Measurements from ENCODE around the gene CEP120.
"Not testable (repeated sequence)": the region's sequence is repeated elsewhere in the genome, so short reads cannot be mapped to it uniquely, and the experiment has no call there.

The CEP120 gene

DNA sequence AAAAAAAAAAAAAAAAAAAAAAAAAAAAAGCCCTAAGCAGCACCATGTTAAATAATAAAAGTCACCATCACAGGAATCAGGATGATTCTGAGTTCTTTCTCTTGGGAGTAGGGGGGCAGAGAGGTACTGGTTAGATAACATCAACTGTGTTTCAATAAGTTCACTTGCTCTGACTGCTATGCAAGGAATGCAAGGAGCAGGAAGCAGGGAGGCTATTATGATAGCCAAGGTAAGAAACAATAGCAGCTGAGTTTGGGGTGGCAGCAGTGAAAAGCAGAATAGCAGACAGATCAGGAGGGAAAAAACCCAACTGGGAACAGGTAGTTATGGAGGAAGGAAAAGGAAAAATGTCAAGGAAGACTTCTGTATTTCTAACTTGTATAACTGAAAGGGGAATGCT is 8.2 kb downstream of the CEP120 start:
- Histone ChIP-seq H3K9me3 (ENCODE audit: insufficient read depth, low read depth, low read length) (no peaks in the 10 kb centered on the region), H3K4me1 (ENCODE audit: insufficient read depth, low read length) (no peaks in the 10 kb centered on the region), H3K9ac (ENCODE audit: low read depth, low read length) (no peak overlapping the region), H3K4me3 (ENCODE audit: low read length) (no peak overlapping the region), H3K27ac (ENCODE audit: low read length) (no peak overlapping the region), H3K36me3 (ENCODE audit: insufficient read depth, low read depth, low read length) (peaks cover 61% of the 10 kb centered on the region), H3K27me3 (ENCODE audit: insufficient read depth, low read length) (no peaks in the 10 kb centered on the region)

GRCh38 chr5:123412206-123412605 is 11.0 kb downstream of the CEP120 start:
- Histone ChIP-seq H3K27me3 (ENCODE audit: insufficient read depth, low read length) (no peaks in the 10 kb centered on the region), H3K36me3 (ENCODE audit: insufficient read depth, low read depth, low read length) (peaks cover 57% of the 10 kb centered on the region), H3K4me3 (ENCODE audit: low read length) (no peak overlapping the region), H3K27ac (ENCODE audit: low read length) (no peak overlapping the region), H3K9me3 (ENCODE audit: insufficient read depth, low read depth, low read length) (no peaks in the 10 kb centered on the region), H3K4me1 (ENCODE audit: insufficient read depth, low read length) (no peaks in the 10 kb centered on the region), H3K9ac (ENCODE audit: low read depth, low read length) (no peak overlapping the region)

GRCh38 chr5:123401999-123402398 is 21.2 kb downstream of the CEP120 start:
- H3K4me3 ChIP-seq (ENCODE audit: low read length); H3K9ac ChIP-seq (ENCODE audit: low read depth, low read length); H3K9me3 ChIP-seq (ENCODE audit: insufficient read depth, low read depth, low read length); H3K27me3 ChIP-seq (ENCODE audit: insufficient read depth, low read length); H3K27ac ChIP-seq (ENCODE audit: low read length); H3K4me1 ChIP-seq (ENCODE audit: insufficient read depth, low read length): not testable (repeated sequence)
- H3K36me3 ChIP-seq (ENCODE audit: insufficient read depth, low read depth, low read length) = peaks cover 61% of the 10 kb centered on the region

DNA sequence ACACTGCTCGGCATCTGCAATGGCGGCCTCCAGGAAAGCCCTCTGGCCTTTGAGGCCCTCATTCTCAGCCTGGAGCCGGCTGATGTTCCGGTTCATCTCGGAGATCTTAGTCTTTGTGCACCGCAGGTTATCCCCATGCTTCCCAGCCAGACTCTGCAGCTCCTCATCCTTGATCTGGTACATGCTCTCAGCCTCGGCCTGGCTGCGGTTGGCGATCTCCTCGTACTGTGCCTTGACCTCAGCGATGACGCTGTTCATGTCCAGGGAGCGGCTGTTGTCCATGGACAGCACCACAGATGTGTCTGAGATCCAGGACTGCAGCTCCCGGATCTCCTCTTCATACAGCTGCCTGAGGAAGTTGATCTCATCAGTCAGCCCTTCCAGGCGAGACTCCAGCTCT is 21.9 kb downstream of the CEP120 start:
- Histone ChIP-seq H3K4me3 (ENCODE audit: low read length) (no peak overlapping the region), H3K36me3 (ENCODE audit: insufficient read depth, low read depth, low read length) (peaks cover 67% of the 10 kb centered on the region), H3K9ac (ENCODE audit: low read depth, low read length) (no peak overlapping the region), H3K27ac (ENCODE audit: low read length) (no peak overlapping the region), H3K27me3 (ENCODE audit: insufficient read depth, low read length) (no peaks in the 10 kb centered on the region), H3K4me1 (ENCODE audit: insufficient read depth, low read length) (no peaks in the 10 kb centered on the region), H3K9me3 (ENCODE audit: insufficient read depth, low read depth, low read length) (no peaks in the 10 kb centered on the region)

DNA sequence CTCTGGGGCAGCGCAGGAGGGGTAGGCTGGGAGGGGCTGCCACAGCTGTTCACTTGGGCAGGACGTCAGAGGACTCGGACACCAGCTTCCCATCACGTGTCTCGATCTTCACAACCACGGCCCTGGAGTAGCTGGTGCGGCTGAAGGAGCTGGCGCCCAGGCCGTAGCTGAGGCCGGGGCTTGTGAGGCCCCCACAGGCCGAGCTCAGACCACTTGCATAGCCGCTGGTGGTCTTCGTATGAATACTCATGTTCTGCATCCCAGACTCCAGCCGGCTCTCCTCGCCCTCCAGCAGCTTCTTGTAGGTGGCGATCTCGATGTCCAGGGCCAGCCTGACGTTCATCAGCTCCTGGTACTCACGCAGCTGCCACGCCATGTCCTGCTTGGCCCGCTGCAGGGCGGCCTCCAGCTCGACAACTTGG is 22.3 kb downstream of the CEP120 start:
- H3K9me3 ChIP-seq (ENCODE audit: insufficient read depth, low read depth, low read length); H3K9ac ChIP-seq (ENCODE audit: low read depth, low read length); H3K4me3 ChIP-seq (ENCODE audit: low read length); H3K27me3 ChIP-seq (ENCODE audit: insufficient read depth, low read length); H3K4me1 ChIP-seq (ENCODE audit: insufficient read depth, low read length); H3K27ac ChIP-seq (ENCODE audit: low read length): not testable (repeated sequence)
- peaks cover 72% of the 10 kb centered on the region for H3K36me3 ChIP-seq (ENCODE audit: insufficient read depth, low read depth, low read length)

GRCh38 chr5:123398058-123398733 is 25.0 kb downstream of the CEP120 start:
- H3K9ac ChIP-seq (ENCODE audit: low read depth, low read length) = no peak overlapping the region
- H3K9me3 ChIP-seq (ENCODE audit: insufficient read depth, low read depth, low read length) = no peaks in the 10 kb centered on the region
- H3K27ac ChIP-seq (ENCODE audit: low read length) = no peak overlapping the region
- H3K4me3 ChIP-seq (ENCODE audit: low read length) = no peak overlapping the region
- no peaks in the 10 kb centered on the region for H3K27me3 ChIP-seq (ENCODE audit: insufficient read depth, low read length)
- H3K4me1 ChIP-seq (ENCODE audit: insufficient read depth, low read length) = no peaks in the 10 kb centered on the region
- peaks cover 54% of the 10 kb centered on the region for H3K36me3 ChIP-seq (ENCODE audit: insufficient read depth, low read depth, low read length)

- Histone ChIP-seq H3K9me3 (ENCODE audit: insufficient read depth, low read depth, low read length) (no peaks in the 10 kb centered on the region), H3K9ac (ENCODE audit: low read depth, low read length) (no peak overlapping the region), H3K27ac (ENCODE audit: low read length) (no peak overlapping the region), H3K4me3 (ENCODE audit: low read length) (no peak overlapping the region), H3K4me1 (ENCODE audit: insufficient read depth, low read length) (no peaks in the 10 kb centered on the region), H3K36me3 (ENCODE audit: insufficient read depth, low read depth, low read length) (peaks cover 54% of the 10 kb centered on the region), H3K27me3 (ENCODE audit: insufficient read depth, low read length) (no peaks in the 10 kb centered on the region)
Measured at GRCh38 chr5:123397538-123397937, 25.7 kb downstream of the CEP120 start.

DNA sequence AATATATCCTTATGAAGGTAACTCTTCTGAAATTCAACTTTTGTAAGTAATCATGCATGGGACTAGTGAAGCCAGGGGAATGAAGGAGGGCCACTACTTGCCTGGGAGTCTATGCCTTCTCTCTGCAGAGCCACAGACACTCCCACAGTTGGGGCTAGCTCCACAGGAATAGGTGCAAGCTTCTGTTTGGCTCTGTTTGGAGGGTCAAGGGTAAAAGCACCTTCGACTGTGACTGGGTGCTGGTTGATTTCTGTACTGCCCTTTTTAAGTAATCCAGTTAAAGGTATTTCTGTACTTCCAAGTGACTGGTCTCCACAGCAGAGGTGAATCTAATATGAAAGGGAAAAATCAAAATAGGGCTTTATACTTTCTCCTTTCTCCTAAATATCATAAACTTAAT is 32.2 kb downstream of the CEP120 start:
- H3K4me1 ChIP-seq (ENCODE audit: insufficient read depth, low read length) = no peaks in the 10 kb centered on the region
- no peaks in the 10 kb centered on the region for H3K27me3 ChIP-seq (ENCODE audit: insufficient read depth, low read length)
- H3K9ac ChIP-seq (ENCODE audit: low read depth, low read length) = no peak overlapping the region
- no peak overlapping the region for H3K4me3 ChIP-seq (ENCODE audit: low read length)
- peaks cover 59% of the 10 kb centered on the region for H3K36me3 ChIP-seq (ENCODE audit: insufficient read depth, low read depth, low read length)
- H3K27ac ChIP-seq (ENCODE audit: low read length) = no peak overlapping the region
- H3K9me3 ChIP-seq (ENCODE audit: insufficient read depth, low read depth, low read length) = no peaks in the 10 kb centered on the region

GRCh38 chr5:123389794-123390193 is 33.4 kb downstream of the CEP120 start:
- Histone ChIP-seq H3K9ac (ENCODE audit: low read depth, low read length) (no peak overlapping the region), H3K27me3 (ENCODE audit: insufficient read depth, low read length) (no peaks in the 10 kb centered on the region), H3K9me3 (ENCODE audit: insufficient read depth, low read depth, low read length) (no peaks in the 10 kb centered on the region), H3K4me3 (ENCODE audit: low read length) (no peak overlapping the region), H3K27ac (ENCODE audit: low read length) (no peak overlapping the region), H3K4me1 (ENCODE audit: insufficient read depth, low read length) (no peaks in the 10 kb centered on the region), H3K36me3 (ENCODE audit: insufficient read depth, low read depth, low read length) (peaks cover 69% of the 10 kb centered on the region)

GRCh38 chr5:123387313-123387712 is 35.9 kb downstream of the CEP120 start:
- H3K36me3 ChIP-seq (ENCODE audit: insufficient read depth, low read depth, low read length) = peaks cover 71% of the 10 kb centered on the region

GRCh38 chr5:123382252-123382651 is 41.0 kb downstream of the CEP120 start:
- no peaks in the 10 kb centered on the region for H3K27me3 ChIP-seq (ENCODE audit: insufficient read depth, low read length)
- no peak overlapping the region for H3K9ac ChIP-seq (ENCODE audit: low read depth, low read length)
- H3K9me3 ChIP-seq (ENCODE audit: insufficient read depth, low read depth, low read length) = no peaks in the 10 kb centered on the region
- H3K36me3 ChIP-seq (ENCODE audit: insufficient read depth, low read depth, low read length) = peaks cover 80% of the 10 kb centered on the region
- no peaks in the 10 kb centered on the region for H3K4me1 ChIP-seq (ENCODE audit: insufficient read depth, low read length)
- H3K27ac ChIP-seq (ENCODE audit: low read length) = no peak overlapping the region
- H3K4me3 ChIP-seq (ENCODE audit: low read length) = no peak overlapping the region

More at GRCh38 chr5:123387313-123387712, 35.9 kb downstream of the CEP120 start:
- H3K9me3 ChIP-seq (ENCODE audit: insufficient read depth, low read depth, low read length) = no peaks in the 10 kb centered on the region
- H3K27ac ChIP-seq (ENCODE audit: low read length) = no peak overlapping the region
- no peak overlapping the region for H3K4me3 ChIP-seq (ENCODE audit: low read length)
- no peaks in the 10 kb centered on the region for H3K27me3 ChIP-seq (ENCODE audit: insufficient read depth, low read length)
- no peak overlapping the region for H3K9ac ChIP-seq (ENCODE audit: low read depth, low read length)
- no peaks in the 10 kb centered on the region for H3K4me1 ChIP-seq (ENCODE audit: insufficient read depth, low read length)

- no peak overlapping the region for H3K9ac ChIP-seq (ENCODE audit: low read depth, low read length)
- H3K36me3 ChIP-seq (ENCODE audit: insufficient read depth, low read depth, low read length) = peaks cover 46% of the 10 kb centered on the region
- no peak overlapping the region for H3K27ac ChIP-seq (ENCODE audit: low read length)
- H3K27me3 ChIP-seq (ENCODE audit: insufficient read depth, low read length) = no peaks in the 10 kb centered on the region
- H3K4me1 ChIP-seq (ENCODE audit: insufficient read depth, low read length) = no peaks in the 10 kb centered on the region
- no peak overlapping the region for H3K4me3 ChIP-seq (ENCODE audit: low read length)
- no peaks in the 10 kb centered on the region for H3K9me3 ChIP-seq (ENCODE audit: insufficient read depth, low read depth, low read length)
Measured at GRCh38 chr5:123371575-123372179, 51.5 kb downstream of the CEP120 start.
